ENCODE data around the gene FYN. TPM values are rescaled to one million over a fixed set of nuclear protein-coding genes. Genes with fewer than 3 reads are reported as not detected.
A peak's percentile ranks its signal among the peaks of the same experiment; 100 is the strongest.

FYN gene
- total and polyA plus RNA-seq, 2 of the 13 experiments (the other 11 are each of a cell fraction or from before 2014, with no cell fraction given) = 15.5 to 24.6 TPM

DNA sequence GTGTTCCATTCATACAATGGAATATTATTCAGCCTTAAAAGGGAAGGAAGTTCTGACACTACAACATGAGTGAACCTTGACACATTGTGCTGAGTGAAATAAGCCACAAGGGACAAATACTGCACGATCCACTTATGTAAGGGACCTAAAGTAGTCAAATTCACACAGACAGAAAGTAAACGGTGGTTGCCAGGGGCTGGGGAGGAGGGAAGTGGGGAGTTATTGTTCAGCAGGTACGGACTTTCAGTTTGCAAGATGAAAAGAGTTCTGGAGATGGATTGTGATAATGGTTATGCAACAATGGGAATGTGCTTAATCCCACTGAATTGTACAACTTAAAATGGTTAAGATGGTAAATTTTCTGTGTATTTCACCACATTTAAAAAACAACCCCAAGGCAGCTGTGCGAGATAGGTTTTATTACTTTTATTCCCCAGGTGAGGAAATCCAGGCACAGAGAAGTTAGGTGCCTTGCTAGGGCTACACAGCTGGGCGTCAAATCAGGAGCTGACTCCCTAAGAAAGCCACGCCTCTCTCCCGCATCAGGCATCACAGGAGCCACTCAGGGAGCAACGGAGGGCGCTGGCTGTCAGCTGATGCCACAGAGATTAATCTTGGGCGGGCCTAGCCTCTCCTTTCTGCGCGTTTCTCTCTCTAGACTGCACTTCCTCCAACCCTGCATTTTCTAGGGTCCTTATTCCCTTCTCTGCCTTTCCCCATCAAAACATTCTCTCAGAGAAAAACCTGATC lies 258.2 kb downstream of the FYN start (continued):
- TF ChIP-seq KLF16 (CRISPR knock-in tag; IDR thresholded peaks at IDR 0.05) (no peak), KDM4B (CRISPR knock-in tag; IDR thresholded peaks at IDR 0.05) (no peak), GATAD2A (CRISPR knock-in tag; IDR thresholded peaks at IDR 0.05) (peak; percentile 54; the same call in 1 of the 2 replicates), HOXA7 (CRISPR knock-in tag; IDR thresholded peaks at IDR 0.05) (no peak), ATRX (CRISPR knock-in tag; IDR thresholded peaks at IDR 0.05; ENCODE audit: borderline replicate concordance) (no peak), PCBP2 (optimal IDR thresholded peaks at IDR 0.05; ENCODE audit: low read depth, low read length, poor library complexity, severe bottlenecking) (no peak), SP4 (CRISPR knock-in tag; IDR thresholded peaks at IDR 0.05) (no peak), ZNF850 (CRISPR knock-in tag; conservative IDR thresholded peaks at IDR 0.05) (no peak), ZNF230 (CRISPR knock-in tag; IDR thresholded peaks at IDR 0.05) (no peak), PHF21A (CRISPR knock-in tag; IDR thresholded peaks at IDR 0.05) (no peak), RBM39 (IDR thresholded peaks at IDR 0.05; ENCODE audit: low read depth, low read length, poor library complexity, severe bottlenecking) (no peak), ZNF616 (CRISPR knock-in tag; IDR thresholded peaks at IDR 0.05; ENCODE audit: low read depth) (no peak), ZNF264 (CRISPR knock-in tag; IDR thresholded peaks at IDR 0.05) (0 out of 2 replicates have a peak, but pooled peaks have one; percentile 18), JARID2 (CRISPR knock-in tag; IDR thresholded peaks at IDR 0.05; ENCODE audit: insufficient replicate concordance) (no peak), LCORL (IDR thresholded peaks at IDR 0.05) (no peak), LCORL (CRISPR knock-in tag; IDR thresholded peaks at IDR 0.05) (peak; percentile 67), PAWR (CRISPR knock-in tag; IDR thresholded peaks at IDR 0.05; ENCODE audit: borderline replicate concordance) (no peak), SAP130 (CRISPR knock-in tag; IDR thresholded peaks at IDR 0.05; ENCODE audit: low read depth) (peak; percentile 71), TBX2 (CRISPR knock-in tag; IDR thresholded peaks at IDR 0.05; ENCODE audit: borderline replicate concordance) (no peak; the same call in 1 of the 2 replicates), REPIN1 (CRISPR knock-in tag; IDR thresholded peaks at IDR 0.05; ENCODE audit: borderline replicate concordance, low read depth) (0 out of 2 replicates have a peak, but pooled peaks have one; percentile 64), FOSL1 (CRISPR knock-in tag; IDR thresholded peaks at IDR 0.05; ENCODE audit: borderline replicate concordance) (no peak), ZNF589 (CRISPR knock-in tag; conservative IDR thresholded peaks at IDR 0.05) (no peak), ZKSCAN1 (IDR thresholded peaks at IDR 0.05; ENCODE audit: low read length) (no peak), SIX1 (CRISPR knock-in tag; IDR thresholded peaks at IDR 0.05; ENCODE audit: borderline replicate concordance) (no peak), ZNF567 (CRISPR knock-in tag; IDR thresholded peaks at IDR 0.05; ENCODE audit: borderline replicate concordance) (no peak), FOXK1 (CRISPR knock-in tag; IDR thresholded peaks at IDR 0.05; ENCODE audit: borderline replicate concordance, low read depth) (no peak), ZNF564 (CRISPR knock-in tag; IDR thresholded peaks at IDR 0.05) (no peak), ATF7 (IDR thresholded peaks at IDR 0.05) (no peak), ATF7 (CRISPR knock-in tag; IDR thresholded peaks at IDR 0.05) (no peak), KDM1A (CRISPR knock-in tag; IDR thresholded peaks at IDR 0.05) (no peak)
- TF ChIP-seq, protein P1, sequence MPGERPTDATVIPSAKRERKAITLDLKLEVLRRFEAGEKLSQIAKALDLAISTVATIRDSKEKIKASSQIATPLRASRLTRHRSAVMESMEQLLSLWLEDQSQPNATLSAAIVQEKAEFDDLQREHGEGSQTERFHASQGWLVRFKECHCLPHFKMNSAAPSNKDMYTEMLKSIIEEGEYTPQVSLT (CRISPR knock-in tag; IDR thresholded peaks at IDR 0.05; ENCODE audit: borderline replicate concordance, low read depth) = no peak
- TF ChIP-seq, protein P2, sequence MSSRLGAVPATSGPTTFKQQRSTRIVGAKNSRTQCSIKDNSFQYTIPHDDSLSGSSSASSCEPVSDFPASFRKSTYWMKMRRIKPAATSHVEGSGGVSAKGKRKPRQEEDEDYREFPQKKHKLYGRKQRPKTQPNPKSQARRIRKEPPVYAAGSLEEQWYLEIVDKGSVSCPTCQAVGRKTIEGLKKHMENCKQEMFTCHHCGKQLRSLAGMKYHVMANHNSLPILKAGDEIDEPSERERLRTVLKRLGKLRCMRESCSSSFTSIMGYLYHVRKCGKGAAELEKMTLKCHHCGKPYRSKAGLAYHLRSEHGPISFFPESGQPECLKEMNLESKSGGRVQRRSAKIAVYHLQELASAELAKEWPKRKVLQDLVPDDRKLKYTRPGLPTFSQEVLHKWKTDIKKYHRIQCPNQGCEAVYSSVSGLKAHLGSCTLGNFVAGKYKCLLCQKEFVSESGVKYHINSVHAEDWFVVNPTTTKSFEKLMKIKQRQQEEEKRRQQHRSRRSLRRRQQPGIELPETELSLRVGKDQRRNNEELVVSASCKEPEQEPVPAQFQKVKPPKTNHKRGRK (CRISPR knock-in tag; IDR thresholded peaks at IDR 0.05) = no peak

Data from HepG2 (cell line).